GM12878 (cell line): ENCODE results near the gene ZNF780B. TPM values are rescaled to one million over a fixed set of nuclear protein-coding genes. Genes with fewer than 3 reads are reported as not detected.

Experiments
- ASH2L ChIP-seq: fragments of 300-600, 200-600 bp; sonication (generic); IDR thresholded peaks from 2 replicates; pipeline ENCODE4 v1.6.1; 2017; ENCODE audit warnings: low read depth, mild to moderate bottlenecking, borderline replicate concordance
- CBFB ChIP-seq: IDR thresholded peaks from 2 replicates; pipeline ENCODE4 v1.6.1; 2016; ENCODE audit warnings: antibody characterized with exemption, low read depth
- CREB1 ChIP-seq: IDR thresholded peaks from 2 replicates; pipeline ENCODE4 v1.6.1; 2012; ENCODE audit warnings: low read depth, mild to moderate bottlenecking, inconsistent platforms
- DPF2 ChIP-seq: fragments of 450-650 bp; IDR thresholded peaks from 2 replicates; pipeline ENCODE4 v1.6.1; 2017; ENCODE audit warnings: mild to moderate bottlenecking
- EED ChIP-seq: sonication (generic); IDR thresholded peaks from 2 replicates; pipeline ENCODE4 v1.6.1; 2016; ENCODE audit warnings: antibody characterized with exemption, low read depth
- HCFC1 ChIP-seq: fragments of 150-350 bp; IDR thresholded peaks from 2 replicates; pipeline ENCODE4 v1.6.1; 2014; ENCODE audit warnings: low read length
- HDGF ChIP-seq: fragments of 450-650 bp; IDR thresholded peaks from 2 replicates; pipeline ENCODE4 v1.6.1; 2016; ENCODE audit warnings: antibody characterized with exemption
- IKZF1 ChIP-seq: fragments of 450-650 bp; conservative IDR thresholded peaks from 2 replicates; pipeline ENCODE4 v1.6.1; 2017; ENCODE audit warnings: antibody characterized with exemption, mild to moderate bottlenecking
- IKZF2 ChIP-seq, 2 experiments: fragments of 450-650 bp; IDR thresholded peaks; 2 replicates each; pipeline ENCODE4 v1.6.1; 2017; ENCODE audit warnings: mild to moderate bottlenecking in 2 of 2, moderate library complexity in 2 of 2
- MEF2B ChIP-seq: fragments of 450-650 bp; IDR thresholded peaks from 2 replicates; pipeline ENCODE4 v1.6.1; 2018; ENCODE audit warnings: mild to moderate bottlenecking, moderate library complexity; ENCODE audit not compliant: partially characterized antibody, poor library complexity, severe bottlenecking
- NBN ChIP-seq: fragments of 450-650 bp; IDR thresholded peaks from 2 replicates; pipeline ENCODE4 v1.6.1; 2016
- NR2C1 ChIP-seq: fragments of 450-650 bp; IDR thresholded peaks from 2 replicates; pipeline ENCODE4 v1.6.1; 2017; ENCODE audit warnings: antibody characterized with exemption, mild to moderate bottlenecking, moderate library complexity
- NR2F1 ChIP-seq: fragments of 450-650 bp; conservative IDR thresholded peaks from 2 replicates; pipeline ENCODE4 v1.6.1; 2017; ENCODE audit warnings: mild to moderate bottlenecking
- PBX3 ChIP-seq: IDR thresholded peaks from 2 replicates; pipeline ENCODE4 v1.6.1; 2011; ENCODE audit warnings: mild to moderate bottlenecking, low read depth, low read length, moderate library complexity; ENCODE audit not compliant: insufficient replicate concordance
- POLR2AphosphoS2 ChIP-seq: IDR thresholded peaks from 2 replicates; pipeline ENCODE4 v1.6.1; 2011; ENCODE audit warnings: low read depth, mild to moderate bottlenecking, low read length, improper control_type of control experiment, moderate library complexity
- RUNX3 ChIP-seq: IDR thresholded peaks from 2 replicates; pipeline ENCODE4 v1.6.1; 2012; ENCODE audit warnings: low read length, inconsistent platforms
- SIN3A ChIP-seq: IDR thresholded peaks from 2 replicates; pipeline ENCODE4 v1.6.1; 2012; ENCODE audit warnings: low read depth, low read length, improper control_type of control experiment
- SRF ChIP-seq, 2 experiments: IDR thresholded peaks; 2 replicates each; pipeline ENCODE4 v1.6.1; 2011; ENCODE audit warnings: low read depth in 2 of 2, low read length in 2 of 2, mild to moderate bottlenecking in 1 of 2, moderate library complexity in 1 of 2
- TCF12 ChIP-seq: IDR thresholded peaks from 2 replicates; pipeline ENCODE4 v1.6.1; 2011; ENCODE audit warnings: low read depth, mild to moderate bottlenecking, low read length
- USF1 ChIP-seq: IDR thresholded peaks from 2 replicates; pipeline ENCODE4 v1.6.1; 2011; ENCODE audit warnings: borderline replicate concordance, low read depth, mild to moderate bottlenecking, moderate library complexity, mixed read lengths, low read length; ENCODE audit not compliant: insufficient read depth; ENCODE audit errors: extremely low read length
- YY1 ChIP-seq: IDR thresholded peaks from 2 replicates; pipeline ENCODE4 v1.6.1; 2011; ENCODE audit warnings: low read depth, mild to moderate bottlenecking, low read length
- polyA plus RNA-seq, 11 experiments: library from polyadenylated mRNA; depleted of rRNA in 4 of 11; unstranded in 6 of 11; stranded (reverse) in 5 of 11; fragments of >200 nt; fragmentation: Nextera tagmentation in 4 of 11; fragmentation: Illumina TruSeq in 1 of 11; extraction: Ambion mirVana in 4 of 11; extraction: Trizol in 1 of 11; gene quantifications; 1 replicate in 1 of 11; 2 replicates in 10 of 11; pipeline versions ENCODE4 v1.2.1 to v1.2.3, GENCODE V29; 2011 to 2016; ENCODE audit warnings: inconsistent platforms in 2 of 11, missing spikeins in 2 of 11, low read depth in 1 of 11
- total RNA-seq, 4 experiments: library from RNA; depleted of rRNA in 3 of 4; stranded (reverse); fragments of >200 nt in 3 of 4; fragmentation: Illumina TruSeq in 1 of 4; extraction: Trizol in 1 of 4; gene quantifications; 2 replicates each; pipeline versions ENCODE4 v1.2.1 to v1.2.3, GENCODE V29; 2013 to 2021
- TF ChIP-seq, protein P1 (sequence below): fragments of 450-650 bp; conservative IDR thresholded peaks from 2 replicates; pipeline ENCODE4 v1.6.1; 2017; ENCODE audit warnings: mild to moderate bottlenecking, moderate library complexity
- TF ChIP-seq, protein P2 (sequence below): IDR thresholded peaks from 2 replicates; pipeline ENCODE4 v1.6.1; 2012; ENCODE audit warnings: mild to moderate bottlenecking, low read depth, low read length

ZNF780B gene
- total and polyA plus RNA-seq, 10 of the 15 experiments (the other 5 are each of a cell fraction or from before 2014, with no cell fraction given), result 7.3 to 24.0 (median 12.3) TPM

DNA sequence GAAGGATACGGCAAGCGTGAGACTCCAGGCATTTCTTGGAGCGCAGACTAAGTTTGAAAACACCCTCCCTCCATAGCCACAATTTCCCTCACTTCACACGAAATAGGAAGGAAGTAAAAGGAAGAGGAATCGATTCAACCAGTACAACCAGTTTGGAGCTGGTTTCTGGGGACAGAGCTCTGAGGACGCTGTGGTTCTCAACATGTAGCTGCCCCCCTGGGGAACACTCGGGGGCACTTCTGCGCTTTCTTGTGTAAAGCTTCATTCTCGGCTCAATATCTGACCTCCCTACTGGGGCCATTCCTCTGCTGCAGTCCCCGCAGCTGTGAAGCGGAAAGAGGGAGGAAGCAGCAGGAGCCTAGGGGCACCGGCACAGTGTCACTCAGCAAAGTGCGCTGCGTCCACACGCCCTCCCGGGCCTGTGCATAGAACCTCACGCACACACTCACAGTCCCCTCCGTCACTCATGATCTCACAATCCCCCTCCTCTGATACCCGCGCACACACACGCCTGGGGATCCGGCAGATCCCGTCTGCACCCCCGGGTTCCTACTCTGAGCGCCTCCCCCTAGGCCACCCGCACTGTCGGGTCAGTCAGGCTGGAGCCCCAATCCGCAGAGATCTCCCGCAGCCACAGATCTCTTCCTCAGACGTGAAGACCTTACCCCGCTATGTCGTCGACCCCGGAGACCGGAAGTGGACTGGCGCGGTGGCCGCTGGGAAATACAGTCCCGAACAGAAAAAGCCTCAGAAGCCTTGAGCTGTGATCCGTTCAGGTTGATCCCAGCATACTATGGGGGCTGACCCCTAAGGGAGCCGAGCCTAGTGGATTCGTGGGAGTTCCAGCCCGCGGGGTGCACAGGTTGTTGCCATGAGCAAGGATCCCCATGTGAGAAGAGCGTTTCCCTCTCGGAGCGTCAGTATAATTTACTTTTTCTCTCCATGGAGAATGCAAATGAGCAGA, 34.5 kb upstream of the ZNF780B start, which contains the start of gene ZNF780A (continued):
- no peak for TF ChIP-seq SRF (IDR thresholded peaks at IDR 0.05; ENCODE audit: low read depth in 2 of 2, low read length in 2 of 2)
- TF ChIP-seq, protein P1, sequence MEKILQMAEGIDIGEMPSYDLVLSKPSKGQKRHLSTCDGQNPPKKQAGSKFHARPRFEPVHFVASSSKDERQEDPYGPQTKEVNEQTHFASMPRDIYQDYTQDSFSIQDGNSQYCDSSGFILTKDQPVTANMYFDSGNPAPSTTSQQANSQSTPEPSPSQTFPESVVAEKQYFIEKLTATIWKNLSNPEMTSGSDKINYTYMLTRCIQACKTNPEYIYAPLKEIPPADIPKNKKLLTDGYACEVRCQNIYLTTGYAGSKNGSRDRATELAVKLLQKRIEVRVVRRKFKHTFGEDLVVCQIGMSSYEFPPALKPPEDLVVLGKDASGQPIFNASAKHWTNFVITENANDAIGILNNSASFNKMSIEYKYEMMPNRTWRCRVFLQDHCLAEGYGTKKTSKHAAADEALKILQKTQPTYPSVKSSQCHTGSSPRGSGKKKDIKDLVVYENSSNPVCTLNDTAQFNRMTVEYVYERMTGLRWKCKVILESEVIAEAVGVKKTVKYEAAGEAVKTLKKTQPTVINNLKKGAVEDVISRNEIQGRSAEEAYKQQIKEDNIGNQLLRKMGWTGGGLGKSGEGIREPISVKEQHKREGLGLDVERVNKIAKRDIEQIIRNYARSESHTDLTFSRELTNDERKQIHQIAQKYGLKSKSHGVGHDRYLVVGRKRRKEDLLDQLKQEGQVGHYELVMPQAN, result peak; percentile 42; the same call in 1 of the 2 replicates
- TF ChIP-seq USF1, result no peak
- TF ChIP-seq PBX3, result peak; percentile 77
- no peak for TF ChIP-seq TCF12
- peak; percentile 76; the same call in 1 of the 2 replicates for TF ChIP-seq NBN
- 0 out of 2 replicates have a peak, but pooled peaks have one; percentile 77 for TF ChIP-seq POLR2AphosphoS2
- peak; percentile 70 for TF ChIP-seq NR2F1
- TF ChIP-seq CREB1, result peak; percentile 92
- peak; percentile 86 for TF ChIP-seq IKZF1
- peak; percentile 59 for TF ChIP-seq YY1
- TF ChIP-seq MEF2B, result peak; percentile 24
- peak; percentile 7; the same call in 1 of the 2 replicates for TF ChIP-seq EED
- peak; percentile 67; the same call in 1 of the 2 replicates for TF ChIP-seq HDGF
- TF ChIP-seq SIN3A, result peak; percentile 66; the same call in 1 of the 2 replicates
- peak; percentile 58 for TF ChIP-seq HCFC1
- peak; percentile 69; the same call in 1 of the 2 replicates for TF ChIP-seq CBFB
- TF ChIP-seq DPF2, result peak; percentile 64; the same call in 1 of the 2 replicates
- TF ChIP-seq IKZF2 (IDR thresholded peaks at IDR 0.05), result 0 out of 4 replicates have a peak, but pooled peaks have one; percentile 7 to 12
- TF ChIP-seq, protein P2, sequence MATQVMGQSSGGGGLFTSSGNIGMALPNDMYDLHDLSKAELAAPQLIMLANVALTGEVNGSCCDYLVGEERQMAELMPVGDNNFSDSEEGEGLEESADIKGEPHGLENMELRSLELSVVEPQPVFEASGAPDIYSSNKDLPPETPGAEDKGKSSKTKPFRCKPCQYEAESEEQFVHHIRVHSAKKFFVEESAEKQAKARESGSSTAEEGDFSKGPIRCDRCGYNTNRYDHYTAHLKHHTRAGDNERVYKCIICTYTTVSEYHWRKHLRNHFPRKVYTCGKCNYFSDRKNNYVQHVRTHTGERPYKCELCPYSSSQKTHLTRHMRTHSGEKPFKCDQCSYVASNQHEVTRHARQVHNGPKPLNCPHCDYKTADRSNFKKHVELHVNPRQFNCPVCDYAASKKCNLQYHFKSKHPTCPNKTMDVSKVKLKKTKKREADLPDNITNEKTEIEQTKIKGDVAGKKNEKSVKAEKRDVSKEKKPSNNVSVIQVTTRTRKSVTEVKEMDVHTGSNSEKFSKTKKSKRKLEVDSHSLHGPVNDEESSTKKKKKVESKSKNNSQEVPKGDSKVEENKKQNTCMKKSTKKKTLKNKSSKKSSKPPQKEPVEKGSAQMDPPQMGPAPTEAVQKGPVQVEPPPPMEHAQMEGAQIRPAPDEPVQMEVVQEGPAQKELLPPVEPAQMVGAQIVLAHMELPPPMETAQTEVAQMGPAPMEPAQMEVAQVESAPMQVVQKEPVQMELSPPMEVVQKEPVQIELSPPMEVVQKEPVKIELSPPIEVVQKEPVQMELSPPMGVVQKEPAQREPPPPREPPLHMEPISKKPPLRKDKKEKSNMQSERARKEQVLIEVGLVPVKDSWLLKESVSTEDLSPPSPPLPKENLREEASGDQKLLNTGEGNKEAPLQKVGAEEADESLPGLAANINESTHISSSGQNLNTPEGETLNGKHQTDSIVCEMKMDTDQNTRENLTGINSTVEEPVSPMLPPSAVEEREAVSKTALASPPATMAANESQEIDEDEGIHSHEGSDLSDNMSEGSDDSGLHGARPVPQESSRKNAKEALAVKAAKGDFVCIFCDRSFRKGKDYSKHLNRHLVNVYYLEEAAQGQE, result no peak
- TF ChIP-seq NR2C1, result peak; percentile 73
- TF ChIP-seq ASH2L, result peak; percentile 28; the same call in 1 of the 2 replicates
- peak; percentile 11 for TF ChIP-seq RUNX3
